Measurements from ENCODE around the gene OR4F15. TPM values are rescaled to one million over a fixed set of nuclear protein-coding genes. Genes with fewer than 3 reads are reported as not detected.

The OR4F15 gene
- total and polyA plus RNA-seq, 2 donors (not counting 1 experiment from before 2014, with no cell fraction given) = not detected

GRCh38 chr15:101813803-101814534 lies 2.0 kb downstream of the OR4F15 start:
- no peaks in the 10 kb centered on the region for H3K4me1 Mint-ChIP-seq
- intact Hi-C loops (cut with micrococcal nuclease) = no loop called here
- no peak overlapping the region for H3K9ac ChIP-seq (ENCODE audit: low read length)
- no peak overlapping the region for H3K4me2 ChIP-seq (replicated peaks; ENCODE audit: low read depth, low read length, poor library complexity, severe bottlenecking)
- peaks cover 44% of the 10 kb centered on the region for H3K27me3 Mint-ChIP-seq
- no peak overlapping the region for H3K27ac ChIP-seq (ENCODE audit: low read length in 2 of 2)
- ATAC-seq (ENCODE audit: low read depth) (no peak), DNase-seq (no peak)
- no peak overlapping the region for H2AFZ ChIP-seq (ENCODE audit: insufficient read depth, low read depth, low read length, poor library complexity, severe bottlenecking)
- no peaks in the 10 kb centered on the region for H3K79me2 ChIP-seq (ENCODE audit: control insufficient read depth, insufficient read depth, low read length)
- no peaks in the 10 kb centered on the region for H4K20me1 ChIP-seq (ENCODE audit: control insufficient read depth, insufficient read depth, low read length, poor library complexity, severe bottlenecking)
- ChIA-PET POLR2A (no interaction called here), CTCF (no interaction called here)
- H3K36me3 ChIP-seq (replicated peaks in 1 of 2; ENCODE audit: control extremely low read depth in 1 of 2, control insufficient read depth in 1 of 2, extremely low read depth in 1 of 2, insufficient read depth in 2 of 2, low read length in 1 of 2) = no peaks in the 10 kb centered on the region
- H3K27me3 ChIP-seq (replicated peaks in 1 of 4; ENCODE audit: control extremely low read depth in 1 of 4, control insufficient read depth in 3 of 4, insufficient read depth in 4 of 4, low read length in 3 of 4) = no peaks in the 10 kb centered on the region
- no peak overlapping the region for H3K4me3 Mint-ChIP-seq
- H3K9me3 Mint-ChIP-seq (ENCODE audit: insufficient read depth) = no peaks in the 10 kb centered on the region
- H3K4me1 ChIP-seq (ENCODE audit: control insufficient read depth in 2 of 2, insufficient read depth in 2 of 2, low read length in 2 of 2) = no peaks in the 10 kb centered on the region
- no peak overlapping the region for H3K4me3 ChIP-seq (ENCODE audit: control extremely low read depth in 1 of 5, extremely low read depth in 1 of 5, insufficient read depth in 1 of 5, low read depth in 2 of 5, low read length in 4 of 5)
- TF ChIP-seq EZH2 (IDR thresholded peaks at IDR 0.05; ENCODE audit: borderline replicate concordance, insufficient read depth, low read depth, low read length, poor library complexity, severe bottlenecking) = no peak
- TF ChIP-seq CTCF (IDR thresholded peaks at IDR 0.05) = no peak
- no peaks in the 10 kb centered on the region for H3K9me3 ChIP-seq (ENCODE audit: control extremely low read depth in 1 of 3, control insufficient read depth in 2 of 3, insufficient read depth in 1 of 3, low read length in 2 of 3)
- WGBS (ENCODE audit: insufficient coverage) = 60% methylated on average over 1 of the region's 3 CpGs
- H3K27ac Mint-ChIP-seq = no peak overlapping the region

- Histone ChIP-seq H3K9ac (ENCODE audit: low read length) (no peak overlapping the region), H3K36me3 (replicated peaks in 1 of 2; ENCODE audit: control extremely low read depth in 1 of 2, control insufficient read depth in 1 of 2, extremely low read depth in 1 of 2, insufficient read depth in 2 of 2, low read length in 1 of 2) (no peaks in the 10 kb centered on the region), H3K4me1 (ENCODE audit: control insufficient read depth in 2 of 2, insufficient read depth in 2 of 2, low read length in 2 of 2) (no peaks in the 10 kb centered on the region), H4K20me1 (ENCODE audit: control insufficient read depth, insufficient read depth, low read length, poor library complexity, severe bottlenecking) (no peaks in the 10 kb centered on the region), H3K27me3 (replicated peaks in 1 of 4; ENCODE audit: control extremely low read depth in 1 of 4, control insufficient read depth in 3 of 4, insufficient read depth in 4 of 4, low read length in 3 of 4) (no peaks in the 10 kb centered on the region), H2AFZ (ENCODE audit: insufficient read depth, low read depth, low read length, poor library complexity, severe bottlenecking) (no peak overlapping the region), H3K4me2 (replicated peaks; ENCODE audit: low read depth, low read length, poor library complexity, severe bottlenecking) (no peak overlapping the region), H3K27ac (ENCODE audit: low read length in 2 of 2) (no peak overlapping the region), H3K79me2 (ENCODE audit: control insufficient read depth, insufficient read depth, low read length) (no peaks in the 10 kb centered on the region), H3K9me3 (ENCODE audit: control extremely low read depth in 1 of 3, control insufficient read depth in 2 of 3, insufficient read depth in 1 of 3, low read length in 2 of 3) (no peaks in the 10 kb centered on the region), H3K4me3 (ENCODE audit: control extremely low read depth in 1 of 5, extremely low read depth in 1 of 5, insufficient read depth in 1 of 5, low read depth in 2 of 5, low read length in 4 of 5) (no peak overlapping the region)
- TF ChIP-seq CTCF (IDR thresholded peaks at IDR 0.05) (no peak), EZH2 (IDR thresholded peaks at IDR 0.05; ENCODE audit: borderline replicate concordance, insufficient read depth, low read depth, low read length, poor library complexity, severe bottlenecking) (no peak)
- no peaks in the 10 kb centered on the region for H3K4me1 Mint-ChIP-seq
- ATAC-seq (ENCODE audit: low read depth) = no peak
- H3K9me3 Mint-ChIP-seq (ENCODE audit: insufficient read depth) = no peaks in the 10 kb centered on the region
- no peak overlapping the region for H3K4me3 Mint-ChIP-seq
- intact Hi-C loops (cut with micrococcal nuclease) = no loop called here
- ChIA-PET CTCF (no interaction called here), POLR2A (no interaction called here)
- DNase-seq = no peak
- H3K27me3 Mint-ChIP-seq = peaks cover 14% of the 10 kb centered on the region
- WGBS (ENCODE audit: insufficient coverage) = 75% methylated on average over 2 of the region's 6 CpGs
- no peak overlapping the region for H3K27ac Mint-ChIP-seq
Observed at GRCh38 chr15:101820781-101821180, 8.8 kb downstream of the OR4F15 start.
